CD4-positive, CD25-positive, alpha-beta regulatory T cell (primary cell): ENCODE results near the gene FRZB. TPM values are rescaled to one million over a fixed set of nuclear protein-coding genes. Genes with fewer than 3 reads are reported as not detected.

Experiments
- ATAC-seq, 2 donors: fragments of 150-1000 bp; cut with Tn5 transposase; one replicate each; pipeline ENCODE4 v1.10.0; 2021; ENCODE audit warnings: low read depth in 2 of 2, moderate number of reproducible peaks in 2 of 2, moderate library complexity in 1 of 2
- DNase-seq, 3 donors: peaks; one replicate each; pipeline versions ENCODE4 v3.0.0 to v3.0.0-alpha.2; 2012 to 2022; ENCODE audit warnings: mixed read lengths in 1 of 3
- H3K27ac ChIP-seq: one replicate; pipeline ENCODE4 v1.7.0; 2013; ENCODE audit warnings: mild to moderate bottlenecking, low read length; ENCODE audit not compliant: insufficient read depth, poor library complexity, severe bottlenecking
- H3K27me3 ChIP-seq: one replicate; pipeline ENCODE4 v1.7.0; 2013; ENCODE audit warnings: low read length; ENCODE audit not compliant: control insufficient read depth, insufficient read depth
- H3K36me3 ChIP-seq: one replicate; pipeline ENCODE4 v1.7.0; 2013; ENCODE audit warnings: mild to moderate bottlenecking, low read length, moderate library complexity; ENCODE audit not compliant: control insufficient read depth, insufficient read depth
- H3K4me1 ChIP-seq: 2 replicates; pipeline ENCODE4 v1.7.0; 2013; ENCODE audit warnings: mild to moderate bottlenecking, low read length; ENCODE audit not compliant: insufficient read depth, control insufficient read depth, poor library complexity, severe bottlenecking
- H3K4me3 ChIP-seq: one replicate; pipeline ENCODE4 v1.7.0; 2013; ENCODE audit warnings: low read depth, mild to moderate bottlenecking, low read length, moderate library complexity
- H3K9me3 ChIP-seq, 2 experiments: 1 replicate in 1 of 2; 2 replicates in 1 of 2; pipeline ENCODE4 v1.7.0; 2013; ENCODE audit warnings: low read length in 2 of 2, mild to moderate bottlenecking in 1 of 2, moderate library complexity in 1 of 2; ENCODE audit not compliant: control insufficient read depth in 2 of 2
- H3K27ac Mint-ChIP-seq, 3 donors: one replicate each; pipeline ENCODE4 v1.8.0; 2020 to 2022; ENCODE audit warnings: mild to moderate bottlenecking in 3 of 3, mixed read lengths in 3 of 3, moderate library complexity in 2 of 3
- H3K27me3 Mint-ChIP-seq: one replicate; pipeline ENCODE4 v1.8.0; 2022; ENCODE audit warnings: mild to moderate bottlenecking, mixed read lengths
- H3K36me3 Mint-ChIP-seq: one replicate; pipeline ENCODE4 v1.8.0; 2020; ENCODE audit warnings: mixed read lengths
- H3K4me1 Mint-ChIP-seq, 4 donors: one replicate each; pipeline ENCODE4 v1.8.0; 2020 to 2022; ENCODE audit warnings: mixed read lengths in 4 of 4, mild to moderate bottlenecking in 1 of 4
- H3K4me3 Mint-ChIP-seq, 4 donors: one replicate each; pipeline ENCODE4 v1.8.0; 2020 to 2022; ENCODE audit warnings: mild to moderate bottlenecking in 4 of 4, mixed read lengths in 4 of 4, moderate library complexity in 3 of 4
- H3K9me3 Mint-ChIP-seq, 7 donors: one replicate each; pipeline ENCODE4 v1.8.0; 2020 to 2022; ENCODE audit warnings: mixed read lengths in 7 of 7, mild to moderate bottlenecking in 3 of 7, moderate library complexity in 2 of 7
- polyA plus RNA-seq, 4 donors: library from polyadenylated mRNA; unstranded; fragments of 300-500 nt; fragmentation: Illumina TruSeq; gene quantifications; one replicate each; pipeline ENCODE4 v1.2.3, GENCODE V29; 2021
- total RNA-seq: library from RNA; stranded (reverse); gene quantifications from one replicate; pipeline ENCODE4 v1.2.3, GENCODE V29; 2022

FRZB gene
- total and polyA plus RNA-seq, 5 donors from 2014 or later: not detected

DNA sequence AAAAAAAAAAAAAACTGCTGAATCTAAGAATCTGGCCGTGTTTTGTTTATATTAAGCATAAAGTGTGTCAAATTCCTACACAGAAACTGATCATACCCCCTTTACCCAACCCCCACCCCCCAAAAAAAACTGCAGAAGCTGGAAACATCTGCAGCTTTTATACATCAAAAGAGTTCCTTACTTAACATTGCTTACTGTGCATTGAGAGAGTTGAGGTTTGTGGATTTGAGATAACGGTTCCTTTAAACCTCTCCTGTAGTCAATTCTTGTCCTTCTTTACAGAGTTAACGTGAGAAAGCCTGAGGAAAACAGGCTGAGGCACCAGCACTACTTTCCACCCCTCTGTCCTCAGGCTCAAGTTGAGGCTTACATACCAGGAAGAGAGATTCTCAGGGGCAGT lies 34.5 kb downstream of the FRZB start:
- DNase-seq (no peak), ATAC-seq (no peak)
- no peaks in the 10 kb centered on the region for H3K36me3 Mint-ChIP-seq
- Histone ChIP-seq H3K4me1 (no peaks in the 10 kb centered on the region), H3K4me3 (no peak overlapping the region), H3K9me3 (no peaks in the 10 kb centered on the region), H3K36me3 (no peaks in the 10 kb centered on the region), H3K27me3 (peaks cover 4% of the 10 kb centered on the region), H3K27ac (no peak overlapping the region)
- H3K4me3 Mint-ChIP-seq: no peak overlapping the region
- peaks cover 22% of the 10 kb centered on the region for H3K27me3 Mint-ChIP-seq
- H3K27ac Mint-ChIP-seq: no peak overlapping the region
- no peaks in the 10 kb centered on the region for H3K9me3 Mint-ChIP-seq
- no peaks in the 10 kb centered on the region for H3K4me1 Mint-ChIP-seq

DNA sequence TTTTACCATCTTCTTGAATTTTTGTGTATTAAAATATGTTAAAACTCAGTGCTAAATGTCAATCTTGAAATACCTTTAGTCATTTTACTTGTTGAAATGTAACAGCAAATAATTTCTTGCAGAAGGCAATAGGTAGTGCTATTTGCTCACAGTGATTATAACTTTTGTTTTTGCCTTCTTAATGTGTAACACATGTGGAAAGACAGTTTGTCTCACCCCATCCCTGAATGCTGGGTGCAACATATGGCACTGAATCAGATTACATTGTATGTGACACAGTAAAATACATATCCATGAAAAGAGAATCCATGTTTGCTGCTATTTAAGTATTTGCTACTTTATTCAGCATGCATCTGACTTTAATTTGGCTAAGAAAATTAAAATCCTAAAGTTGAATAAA lies 35.3 kb downstream of the FRZB start:
- Mint-ChIP-seq H3K9me3 (no peaks in the 10 kb centered on the region), H3K4me3 (no peak overlapping the region), H3K4me1 (no peaks in the 10 kb centered on the region), H3K27ac (no peak overlapping the region), H3K36me3 (no peaks in the 10 kb centered on the region), H3K27me3 (peaks cover 22% of the 10 kb centered on the region)
- Histone ChIP-seq H3K27ac (no peak overlapping the region), H3K36me3 (no peaks in the 10 kb centered on the region), H3K9me3 (no peaks in the 10 kb centered on the region), H3K4me1 (no peaks in the 10 kb centered on the region), H3K27me3 (peaks cover 4% of the 10 kb centered on the region), H3K4me3 (no peak overlapping the region)
- ATAC-seq: no peak
- no peak for DNase-seq

DNA sequence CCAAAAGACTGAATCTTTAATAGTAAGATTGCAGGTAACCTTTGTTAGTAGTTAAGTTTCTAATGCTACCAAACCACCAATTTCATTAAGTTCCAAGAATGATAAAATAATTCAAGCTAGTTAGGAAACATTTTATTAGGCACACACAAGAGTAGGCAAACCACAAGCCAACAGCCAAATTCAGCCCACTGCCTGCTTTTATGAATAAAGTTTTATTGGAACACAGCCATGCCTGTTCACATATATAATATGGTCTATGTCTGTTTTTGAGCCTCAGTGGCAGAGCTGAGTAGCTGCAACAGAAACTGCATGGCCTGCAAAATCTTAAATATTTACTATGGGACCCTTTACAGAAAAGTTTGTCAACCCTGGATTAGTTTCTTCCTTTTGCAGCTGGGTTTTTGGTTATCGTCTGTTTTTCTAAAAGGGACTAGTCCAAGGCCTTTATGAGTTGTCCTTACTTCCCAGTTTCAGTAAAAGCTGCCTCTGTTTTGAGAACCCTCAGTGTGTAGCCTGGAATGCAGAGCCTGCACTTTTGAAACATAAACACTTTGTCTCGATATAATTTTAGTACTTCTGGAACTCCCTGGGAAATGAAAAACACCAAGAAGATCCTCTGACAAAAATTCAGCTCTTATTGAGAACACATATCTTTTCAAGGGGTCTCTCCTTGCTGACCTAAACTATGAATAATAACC lies 39.1 kb downstream of the FRZB start:
- H3K9me3 ChIP-seq: no peaks in the 10 kb centered on the region
- peaks cover 5% of the 10 kb centered on the region for H3K27me3 ChIP-seq
- H3K27ac ChIP-seq: no peak overlapping the region
- Mint-ChIP-seq H3K27ac (no peak overlapping the region), H3K36me3 (no peaks in the 10 kb centered on the region), H3K9me3 (peaks cover 0 to 3% (median 0%) of the 10 kb centered on the region in 7 donors), H3K4me1 (no peaks in the 10 kb centered on the region), H3K27me3 (peaks cover 8% of the 10 kb centered on the region), H3K4me3 (no peak overlapping the region)
- no peaks in the 10 kb centered on the region for H3K4me1 ChIP-seq
- no peaks in the 10 kb centered on the region for H3K36me3 ChIP-seq
- ATAC-seq: no peak
- DNase-seq: no peak
- no peak overlapping the region for H3K4me3 ChIP-seq

- H3K4me3 Mint-ChIP-seq: no peak overlapping the region
- no peak overlapping the region for H3K4me3 ChIP-seq
- no peaks in the 10 kb centered on the region for H3K4me1 ChIP-seq
- no peaks in the 10 kb centered on the region for H3K36me3 ChIP-seq
- no peaks in the 10 kb centered on the region for H3K27me3 Mint-ChIP-seq
- H3K4me1 Mint-ChIP-seq: no peaks in the 10 kb centered on the region
- no peak overlapping the region for H3K27ac ChIP-seq
- H3K9me3 Mint-ChIP-seq: peaks cover 0 to 3% (median 0%) of the 10 kb centered on the region in 7 donors
- no peak for ATAC-seq
- H3K27ac Mint-ChIP-seq: no peak overlapping the region
- no peaks in the 10 kb centered on the region for H3K9me3 ChIP-seq
- peaks cover 3% of the 10 kb centered on the region for H3K27me3 ChIP-seq
- DNase-seq: no peak
- no peaks in the 10 kb centered on the region for H3K36me3 Mint-ChIP-seq
Measured at GRCh38 chr2:182826496-182826895, 39.9 kb downstream of the FRZB start.

- no peak overlapping the region for H3K27ac ChIP-seq
- DNase-seq (no peak), ATAC-seq (no peak)
- no peak overlapping the region for H3K4me3 ChIP-seq
- Mint-ChIP-seq H3K4me1 (no peaks in the 10 kb centered on the region), H3K27me3 (peaks cover 3% of the 10 kb centered on the region), H3K36me3 (no peaks in the 10 kb centered on the region), H3K4me3 (no peak overlapping the region), H3K9me3 (peaks cover 0 to 3% (median 0%) of the 10 kb centered on the region in 7 donors), H3K27ac (no peak overlapping the region)
- H3K27me3 ChIP-seq: peaks cover 3% of the 10 kb centered on the region
- no peaks in the 10 kb centered on the region for H3K9me3 ChIP-seq
- no peaks in the 10 kb centered on the region for H3K4me1 ChIP-seq
- H3K36me3 ChIP-seq: no peaks in the 10 kb centered on the region
Measured at GRCh38 chr2:182826064-182826463, 40.4 kb downstream of the FRZB start.

DNA sequence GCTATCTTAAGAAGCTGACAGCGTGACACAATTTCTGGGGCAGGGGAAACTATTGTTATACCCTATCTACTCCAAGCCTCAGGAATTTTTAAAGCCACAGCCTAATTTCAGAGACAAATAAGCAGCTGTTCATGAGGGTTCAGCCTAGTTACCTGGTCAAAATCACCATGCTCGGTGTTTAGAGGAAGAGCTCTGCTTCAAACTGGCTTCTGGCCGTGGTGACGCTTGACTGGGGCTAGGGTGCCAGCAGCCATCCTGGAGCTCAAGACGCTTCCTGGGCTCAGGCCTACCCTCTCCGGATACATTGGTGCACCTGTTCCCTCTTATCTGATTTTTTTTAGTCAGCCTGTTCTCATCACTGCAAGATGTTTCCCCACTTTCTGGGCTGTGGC lies 41.7 kb downstream of the FRZB start:
- Mint-ChIP-seq H3K9me3 (peaks cover 0 to 3% (median 0%) of the 10 kb centered on the region in 7 donors), H3K4me3 (no peak overlapping the region), H3K4me1 (no peaks in the 10 kb centered on the region), H3K27me3 (peaks cover 7% of the 10 kb centered on the region), H3K36me3 (no peaks in the 10 kb centered on the region), H3K27ac (no peak overlapping the region)
- peaks cover 3% of the 10 kb centered on the region for H3K27me3 ChIP-seq
- no peaks in the 10 kb centered on the region for H3K9me3 ChIP-seq
- H3K36me3 ChIP-seq: no peaks in the 10 kb centered on the region
- H3K4me1 ChIP-seq: no peaks in the 10 kb centered on the region
- DNase-seq (no peak), ATAC-seq (no peak)
- H3K27ac ChIP-seq: no peak overlapping the region
- no peak overlapping the region for H3K4me3 ChIP-seq

DNA sequence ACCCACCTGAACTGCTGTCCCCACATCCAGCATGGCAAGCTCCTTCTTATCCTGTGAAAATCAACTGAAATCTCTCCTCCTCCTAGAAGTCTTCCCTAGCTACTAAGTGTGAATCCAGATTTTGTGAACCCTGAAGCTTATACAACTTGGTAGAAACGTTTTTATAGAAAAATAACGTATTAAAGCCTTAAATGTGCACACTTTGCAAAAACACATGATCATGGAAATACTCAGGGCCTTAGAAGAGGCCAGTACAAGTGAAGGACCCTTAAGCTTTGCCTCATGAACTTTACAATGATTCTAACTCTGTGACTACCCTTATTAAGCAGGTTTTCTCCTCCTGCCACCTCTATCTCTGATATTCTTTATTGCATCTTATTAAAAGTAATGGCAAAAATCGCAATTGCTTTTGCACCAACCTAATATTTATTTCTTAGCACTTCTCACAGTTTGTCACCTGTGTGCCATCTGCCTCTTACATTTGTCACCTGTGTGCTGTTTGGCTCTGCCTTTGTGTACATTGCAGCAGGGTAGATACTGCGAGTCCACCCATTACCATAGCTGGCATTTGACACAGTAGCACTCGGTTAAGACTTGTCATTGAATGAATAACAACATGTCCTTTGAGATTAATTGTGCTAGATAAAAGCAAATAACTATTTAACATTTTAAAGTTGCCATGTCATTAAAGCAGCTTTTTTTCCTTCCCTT lies 42.2 kb downstream of the FRZB start:
- peaks cover 7% of the 10 kb centered on the region for H3K27me3 Mint-ChIP-seq
- peaks cover 0 to 3% (median 0%) of the 10 kb centered on the region in 7 donors for H3K9me3 Mint-ChIP-seq

GRCh38 chr2:182822733-182823132 lies 43.7 kb downstream of the FRZB start:
- no peak overlapping the region for H3K27ac Mint-ChIP-seq

More for the DNA sequence above, 42.2 kb downstream of the FRZB start:
- Histone ChIP-seq H3K27ac (no peak overlapping the region), H3K36me3 (no peaks in the 10 kb centered on the region), H3K27me3 (peaks cover 3% of the 10 kb centered on the region), H3K9me3 (no peaks in the 10 kb centered on the region), H3K4me1 (no peaks in the 10 kb centered on the region), H3K4me3 (no peak overlapping the region)
- no peak for DNase-seq
- Mint-ChIP-seq H3K4me1 (no peaks in the 10 kb centered on the region), H3K36me3 (no peaks in the 10 kb centered on the region), H3K4me3 (no peak overlapping the region), H3K27ac (no peak overlapping the region)
- no peak for ATAC-seq

More at GRCh38 chr2:182822733-182823132, 43.7 kb downstream of the FRZB start:
- no peaks in the 10 kb centered on the region for H3K4me1 ChIP-seq
- Mint-ChIP-seq H3K4me3 (no peak overlapping the region), H3K9me3 (peaks cover 0 to 3% (median 0%) of the 10 kb centered on the region in 7 donors), H3K4me1 (no peaks in the 10 kb centered on the region), H3K27me3 (peaks cover 7% of the 10 kb centered on the region), H3K36me3 (no peaks in the 10 kb centered on the region)
- H3K27me3 ChIP-seq: peaks cover 3% of the 10 kb centered on the region
- H3K36me3 ChIP-seq: no peaks in the 10 kb centered on the region
- no peaks in the 10 kb centered on the region for H3K9me3 ChIP-seq
- ATAC-seq: no peak
- no peak for DNase-seq
- H3K4me3 ChIP-seq: no peak overlapping the region
- H3K27ac ChIP-seq: no peak overlapping the region
